MM.1S (cell line): ENCODE results near the gene NUP50.

Experiments
- DNase-seq: peaks from one replicate; pipeline ENCODE4 v3.0.0-alpha.2; 2015
- H2AFZ ChIP-seq: fragments of 300-600 bp; sonication (generic); 2 replicates; pipeline ENCODE4 v1.6.0; 2016; ENCODE audit warnings: antibody characterized with exemption, low read length
- H3F3A ChIP-seq: fragments of 300-600 bp; sonication (generic); 2 replicates; pipeline ENCODE4 v1.6.1; 2016; ENCODE audit warnings: mild to moderate bottlenecking, antibody characterized with exemption, low read length, moderate library complexity, mixed read lengths; ENCODE audit not compliant: insufficient read depth
- H3K27ac ChIP-seq: fragments of 300-600 bp; sonication (generic); 2 replicates; pipeline ENCODE4 v1.5.1; 2016; ENCODE audit warnings: mild to moderate bottlenecking, low read length
- H3K27me3 ChIP-seq: fragments of 300-600 bp; sonication (generic); replicated peaks from 2 replicates; pipeline ENCODE4 v1.6.0; 2016; ENCODE audit warnings: low read length; ENCODE audit not compliant: insufficient read depth
- H3K36me3 ChIP-seq: fragments of 300-600 bp; sonication (generic); replicated peaks from 2 replicates; pipeline ENCODE4 v1.6.1; 2016; ENCODE audit warnings: mild to moderate bottlenecking, low read length, mixed read lengths; ENCODE audit not compliant: insufficient read depth
- H3K4me1 ChIP-seq: fragments of 300-600 bp; sonication (generic); 2 replicates; pipeline ENCODE4 v1.6.1; 2016; ENCODE audit warnings: low read length, mixed read lengths
- H3K4me2 ChIP-seq: fragments of 300-600 bp; sonication (generic); 2 replicates; pipeline ENCODE4 v1.6.0; 2016; ENCODE audit warnings: low read depth, low read length
- H3K4me3 ChIP-seq: fragments of 300-600 bp; sonication (generic); 2 replicates; pipeline ENCODE4 v1.5.1; 2016; ENCODE audit warnings: low read length, mixed read lengths
- H3K79me2 ChIP-seq: fragments of 300-600 bp; sonication (generic); 2 replicates; pipeline ENCODE4 v1.6.1; 2016; ENCODE audit warnings: mixed run types, low read length, mixed read lengths
- H3K9ac ChIP-seq: fragments of 300-600 bp; sonication (generic); 2 replicates; pipeline ENCODE4 v1.6.1; 2016; ENCODE audit warnings: low read length, mixed read lengths
- H3K9me2 ChIP-seq: fragments of 300-600 bp; sonication (generic); replicated peaks from 2 replicates; pipeline ENCODE4 v1.6.1; 2016; ENCODE audit warnings: mild to moderate bottlenecking, low read length, mixed read lengths; ENCODE audit not compliant: insufficient read depth
- H3K9me3 ChIP-seq: fragments of 300-600 bp; sonication (generic); replicated peaks from 2 replicates; pipeline ENCODE4 v1.6.1; 2016; ENCODE audit warnings: mild to moderate bottlenecking, low read length, mixed read lengths; ENCODE audit not compliant: insufficient read depth
- H4K20me1 ChIP-seq: fragments of 300-600 bp; sonication (generic); 2 replicates; pipeline ENCODE4 v1.6.1; 2016; ENCODE audit warnings: mild to moderate bottlenecking, low read length, moderate library complexity, mixed read lengths; ENCODE audit not compliant: insufficient read depth
- EZH2 ChIP-seq: fragments of 300-600 bp; sonication (generic); optimal IDR thresholded peaks from 2 replicates; pipeline ENCODE3; 2017; ENCODE audit warnings: low read depth, mild to moderate bottlenecking, antibody characterized with exemption, low read length, mixed read lengths
- EZH2phosphoT487 ChIP-seq: fragments of 300-600 bp; sonication (generic); IDR thresholded peaks from 2 replicates; pipeline ENCODE4 v1.6.1; 2018; ENCODE audit warnings: antibody characterized with exemption, low read length
- TF ChIP-seq, protein P1 (sequence below): fragments of 300-600 bp; sonication (generic); IDR thresholded peaks from 2 replicates; pipeline ENCODE4 v1.5.1; 2016; ENCODE audit warnings: antibody characterized with exemption, low read length, mixed read lengths

The NUP50 gene

DNA sequence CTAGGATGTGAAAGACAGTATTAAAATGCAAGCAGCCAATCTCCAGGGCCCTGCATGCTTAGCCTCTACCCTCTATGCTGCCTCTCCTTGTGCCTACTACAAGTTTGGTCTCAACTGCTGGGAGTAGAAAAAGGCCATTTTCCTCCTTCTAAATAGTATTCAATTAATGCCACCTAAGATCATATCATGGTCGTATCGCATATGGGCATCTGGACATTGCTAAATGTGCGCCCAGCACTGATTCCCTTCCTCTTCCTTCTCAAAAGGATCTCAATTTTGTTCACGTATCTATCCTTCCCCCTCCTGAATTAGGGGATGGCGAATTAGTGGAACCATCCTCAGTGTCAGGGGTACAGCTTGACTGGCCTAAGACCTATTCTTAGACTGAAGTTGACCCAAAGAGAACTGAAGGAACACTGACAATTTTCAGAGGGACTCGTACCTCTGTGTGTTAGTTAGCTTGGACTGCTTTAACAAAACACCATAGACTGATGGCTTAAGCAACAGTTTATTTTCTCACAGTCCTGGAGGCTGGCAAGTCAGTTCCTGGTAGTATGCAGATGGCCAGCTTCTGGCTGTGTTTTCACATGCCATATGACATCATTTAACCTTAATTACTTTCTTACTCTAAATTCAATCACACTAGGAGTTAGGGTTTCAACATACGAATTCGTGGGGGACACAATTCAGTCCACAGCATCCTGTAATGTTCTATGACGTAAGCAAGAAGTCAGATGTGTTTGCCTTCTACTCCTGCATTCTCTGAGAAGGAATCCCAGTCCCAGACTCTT, 8.5 kb upstream of the NUP50 start:
- H3K9me3 ChIP-seq, result no peaks in the 10 kb centered on the region
- no peaks in the 10 kb centered on the region for H4K20me1 ChIP-seq
- no peaks in the 10 kb centered on the region for H3K36me3 ChIP-seq
- H3K9me2 ChIP-seq, result no peaks in the 10 kb centered on the region
- no peak overlapping the region for H2AFZ ChIP-seq
- H3K9ac ChIP-seq, result no peak overlapping the region
- no peak overlapping the region for H3K27ac ChIP-seq
- no peaks in the 10 kb centered on the region for H3F3A ChIP-seq
- H3K4me2 ChIP-seq, result no peak overlapping the region
- TF ChIP-seq, protein P1, sequence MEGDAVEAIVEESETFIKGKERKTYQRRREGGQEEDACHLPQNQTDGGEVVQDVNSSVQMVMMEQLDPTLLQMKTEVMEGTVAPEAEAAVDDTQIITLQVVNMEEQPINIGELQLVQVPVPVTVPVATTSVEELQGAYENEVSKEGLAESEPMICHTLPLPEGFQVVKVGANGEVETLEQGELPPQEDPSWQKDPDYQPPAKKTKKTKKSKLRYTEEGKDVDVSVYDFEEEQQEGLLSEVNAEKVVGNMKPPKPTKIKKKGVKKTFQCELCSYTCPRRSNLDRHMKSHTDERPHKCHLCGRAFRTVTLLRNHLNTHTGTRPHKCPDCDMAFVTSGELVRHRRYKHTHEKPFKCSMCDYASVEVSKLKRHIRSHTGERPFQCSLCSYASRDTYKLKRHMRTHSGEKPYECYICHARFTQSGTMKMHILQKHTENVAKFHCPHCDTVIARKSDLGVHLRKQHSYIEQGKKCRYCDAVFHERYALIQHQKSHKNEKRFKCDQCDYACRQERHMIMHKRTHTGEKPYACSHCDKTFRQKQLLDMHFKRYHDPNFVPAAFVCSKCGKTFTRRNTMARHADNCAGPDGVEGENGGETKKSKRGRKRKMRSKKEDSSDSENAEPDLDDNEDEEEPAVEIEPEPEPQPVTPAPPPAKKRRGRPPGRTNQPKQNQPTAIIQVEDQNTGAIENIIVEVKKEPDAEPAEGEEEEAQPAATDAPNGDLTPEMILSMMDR, result no peak
- TF ChIP-seq EZH2phosphoT487, result no peak
- TF ChIP-seq EZH2, result no peak
- no peaks in the 10 kb centered on the region for H3K79me2 ChIP-seq
- no peaks in the 10 kb centered on the region for H3K4me1 ChIP-seq
- no peak overlapping the region for H3K4me3 ChIP-seq
- no peak for DNase-seq
- no peaks in the 10 kb centered on the region for H3K27me3 ChIP-seq

DNA sequence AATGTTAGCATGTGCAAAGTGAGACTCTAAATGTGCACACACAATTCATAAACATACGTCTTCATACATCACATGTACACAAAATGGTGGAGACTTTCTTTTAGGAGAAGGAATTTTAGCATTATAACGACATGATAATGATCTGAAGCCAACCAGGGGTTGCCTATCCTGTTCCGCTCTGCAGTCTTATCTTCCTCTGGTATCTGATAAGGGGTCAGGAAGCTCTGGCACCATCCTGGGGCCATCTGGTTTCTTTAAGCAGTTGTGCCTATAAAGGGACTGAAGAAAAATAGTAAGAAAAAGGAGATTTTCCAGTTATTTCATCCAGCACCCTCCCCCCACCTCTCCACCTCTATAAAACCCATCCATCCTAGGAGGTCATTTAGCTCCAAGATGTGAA, 5.8 kb upstream of the NUP50 start:
- Histone ChIP-seq H3F3A (no peaks in the 10 kb centered on the region), H3K9me3 (no peaks in the 10 kb centered on the region), H3K4me2 (no peak overlapping the region), H4K20me1 (no peaks in the 10 kb centered on the region), H3K9ac (no peak overlapping the region), H3K27ac (no peak overlapping the region), H3K27me3 (no peaks in the 10 kb centered on the region), H3K4me1 (peaks cover 4% of the 10 kb centered on the region; the same call in 1 of the 2 replicates), H3K4me3 (no peak overlapping the region), H3K36me3 (no peaks in the 10 kb centered on the region), H3K9me2 (no peaks in the 10 kb centered on the region), H3K79me2 (peaks cover 15% of the 10 kb centered on the region), H2AFZ (no peak overlapping the region)
- no peak for DNase-seq
- no peak for TF ChIP-seq EZH2phosphoT487
- TF ChIP-seq, protein P1, result no peak
- no peak for TF ChIP-seq EZH2

DNA sequence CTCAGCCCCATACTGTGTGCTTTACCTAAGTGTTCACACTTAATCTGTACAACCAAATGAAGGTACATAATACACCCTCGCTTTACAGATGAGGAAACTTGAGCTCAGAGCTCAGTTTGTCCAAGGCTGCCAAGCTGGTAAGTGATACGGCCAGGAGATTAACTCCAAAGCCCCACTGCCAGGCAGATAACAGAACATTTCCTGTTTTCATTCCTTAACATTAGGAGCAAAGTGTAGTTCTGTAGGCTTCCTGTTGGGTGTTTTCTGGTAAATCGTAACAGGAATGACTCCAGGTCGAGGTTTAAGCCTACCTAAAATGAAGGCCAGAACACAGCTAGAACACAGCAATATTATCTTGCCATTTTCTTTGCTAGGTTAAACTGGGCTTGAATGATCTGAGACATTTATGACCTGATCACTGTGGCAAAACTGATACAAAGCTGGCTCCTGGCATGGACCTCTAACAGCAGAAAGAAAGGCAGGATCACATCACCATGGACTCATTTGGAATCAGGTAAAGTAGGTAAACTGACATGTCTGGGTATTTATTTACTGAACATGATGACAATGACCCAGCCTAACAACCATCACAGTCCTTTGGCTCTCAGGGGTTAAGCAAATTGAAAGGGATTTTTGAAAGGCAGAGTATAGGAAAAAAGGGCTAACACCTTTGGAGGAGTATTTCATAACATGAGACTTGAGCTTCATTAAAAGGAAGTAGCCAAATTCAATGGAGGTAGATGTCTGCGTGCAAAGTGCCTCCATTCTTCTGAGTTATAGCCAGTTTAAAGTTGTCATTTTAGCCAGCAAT, 3.9 kb upstream of the NUP50 start:
- no peak for DNase-seq
- Histone ChIP-seq H3K79me2 (peaks cover 31% of the 10 kb centered on the region), H3K36me3 (no peaks in the 10 kb centered on the region), H4K20me1 (no peaks in the 10 kb centered on the region), H3K4me3 (no peak overlapping the region), H2AFZ (no peak overlapping the region), H3F3A (no peaks in the 10 kb centered on the region), H3K9me3 (no peaks in the 10 kb centered on the region), H3K27ac (no peak overlapping the region), H3K4me1 (peaks cover 4% of the 10 kb centered on the region; the same call in 1 of the 2 replicates), H3K9me2 (no peaks in the 10 kb centered on the region), H3K4me2 (no peak overlapping the region), H3K9ac (no peak overlapping the region), H3K27me3 (no peaks in the 10 kb centered on the region)
- TF ChIP-seq EZH2phosphoT487, result no peak
- TF ChIP-seq, protein P1, result no peak
- no peak for TF ChIP-seq EZH2
